ENCODE data around the gene MEI1. TPM values are rescaled to one million over a fixed set of nuclear protein-coding genes. Genes with fewer than 3 reads are reported as not detected.

MEI1 gene
- total RNA-seq, 1 experiment from 2014 or later: 0.18 TPM

DNA sequence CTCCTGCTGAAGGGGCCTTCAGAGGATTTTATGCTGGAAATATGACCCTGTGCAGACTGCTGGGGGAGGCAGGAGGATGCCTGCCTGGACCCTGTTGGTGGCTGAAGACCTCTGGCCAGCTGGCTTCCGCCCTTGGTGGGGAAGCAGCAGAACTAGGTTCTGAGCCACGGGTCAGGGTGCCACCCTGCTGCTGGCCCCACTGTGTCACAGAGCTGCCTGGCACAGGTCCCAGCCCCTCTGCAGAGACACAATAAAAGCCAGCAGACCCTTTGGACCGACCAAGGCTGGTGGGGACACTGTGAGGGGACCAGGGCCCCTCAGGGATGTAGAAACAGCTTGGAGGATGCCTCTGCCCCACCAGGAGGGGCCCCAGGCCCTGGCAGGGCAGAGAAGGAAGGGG is 126.7 kb downstream of the MEI1 start:
- TF ChIP-seq REST (IDR thresholded peaks at IDR 0.05; ENCODE audit: insufficient read depth in 1 of 2, low read depth in 2 of 2, low read length in 1 of 2) (no peak), SIN3A (IDR thresholded peaks at IDR 0.05; ENCODE audit: borderline replicate concordance, insufficient read depth, low read depth, low read length) (no peak), POLR2AphosphoS5 (IDR thresholded peaks at IDR 0.05; ENCODE audit: low read depth, low read length) (no peak), TCF7L2 (IDR thresholded peaks at IDR 0.05; ENCODE audit: low read depth, low read length) (no peak)
- TF ChIP-seq, protein P1, sequence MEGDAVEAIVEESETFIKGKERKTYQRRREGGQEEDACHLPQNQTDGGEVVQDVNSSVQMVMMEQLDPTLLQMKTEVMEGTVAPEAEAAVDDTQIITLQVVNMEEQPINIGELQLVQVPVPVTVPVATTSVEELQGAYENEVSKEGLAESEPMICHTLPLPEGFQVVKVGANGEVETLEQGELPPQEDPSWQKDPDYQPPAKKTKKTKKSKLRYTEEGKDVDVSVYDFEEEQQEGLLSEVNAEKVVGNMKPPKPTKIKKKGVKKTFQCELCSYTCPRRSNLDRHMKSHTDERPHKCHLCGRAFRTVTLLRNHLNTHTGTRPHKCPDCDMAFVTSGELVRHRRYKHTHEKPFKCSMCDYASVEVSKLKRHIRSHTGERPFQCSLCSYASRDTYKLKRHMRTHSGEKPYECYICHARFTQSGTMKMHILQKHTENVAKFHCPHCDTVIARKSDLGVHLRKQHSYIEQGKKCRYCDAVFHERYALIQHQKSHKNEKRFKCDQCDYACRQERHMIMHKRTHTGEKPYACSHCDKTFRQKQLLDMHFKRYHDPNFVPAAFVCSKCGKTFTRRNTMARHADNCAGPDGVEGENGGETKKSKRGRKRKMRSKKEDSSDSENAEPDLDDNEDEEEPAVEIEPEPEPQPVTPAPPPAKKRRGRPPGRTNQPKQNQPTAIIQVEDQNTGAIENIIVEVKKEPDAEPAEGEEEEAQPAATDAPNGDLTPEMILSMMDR (IDR thresholded peaks at IDR 0.05): no peak
- no peak overlapping the region for H3K27ac ChIP-seq (ENCODE audit: low read length)
- intact Hi-C loops (cut with micrococcal nuclease; ENCODE audit: unreplicated experiment): no loop called here
- no peaks in the 10 kb centered on the region for H3K27me3 ChIP-seq (ENCODE audit: control insufficient read depth, insufficient read depth, low read length)
- ChIA-PET POLR2A (interaction anchor here (0.6 kb wide), 1 partner anchor 11 kb away, joined by 15 read pairs; no protein-coding TSS in a partner anchor), CTCF (no interaction called here)
- H3K9me3 ChIP-seq (ENCODE audit: control insufficient read depth, insufficient read depth, low read depth, low read length): no peaks in the 10 kb centered on the region
- no peaks in the 10 kb centered on the region for H3K4me1 ChIP-seq (ENCODE audit: control insufficient read depth, insufficient read depth, low read length)
- DNase-seq (ENCODE audit: low read depth, low spot score) (no peak), ATAC-seq (no peak)
- in situ Hi-C loops (cut with HindIII; ENCODE audit: low pct_unique_long_range_greater_than_20kb, low sequenced_read_pairs): no loop called here
- H3K4me3 ChIP-seq (ENCODE audit: low read depth in 2 of 2, low read length in 2 of 2): no peak overlapping the region
- H3K36me3 ChIP-seq (ENCODE audit: control insufficient read depth, insufficient read depth, low read length): no peaks in the 10 kb centered on the region
- no TSS peak for BruUV-seq (replicated peaks)

DNA sequence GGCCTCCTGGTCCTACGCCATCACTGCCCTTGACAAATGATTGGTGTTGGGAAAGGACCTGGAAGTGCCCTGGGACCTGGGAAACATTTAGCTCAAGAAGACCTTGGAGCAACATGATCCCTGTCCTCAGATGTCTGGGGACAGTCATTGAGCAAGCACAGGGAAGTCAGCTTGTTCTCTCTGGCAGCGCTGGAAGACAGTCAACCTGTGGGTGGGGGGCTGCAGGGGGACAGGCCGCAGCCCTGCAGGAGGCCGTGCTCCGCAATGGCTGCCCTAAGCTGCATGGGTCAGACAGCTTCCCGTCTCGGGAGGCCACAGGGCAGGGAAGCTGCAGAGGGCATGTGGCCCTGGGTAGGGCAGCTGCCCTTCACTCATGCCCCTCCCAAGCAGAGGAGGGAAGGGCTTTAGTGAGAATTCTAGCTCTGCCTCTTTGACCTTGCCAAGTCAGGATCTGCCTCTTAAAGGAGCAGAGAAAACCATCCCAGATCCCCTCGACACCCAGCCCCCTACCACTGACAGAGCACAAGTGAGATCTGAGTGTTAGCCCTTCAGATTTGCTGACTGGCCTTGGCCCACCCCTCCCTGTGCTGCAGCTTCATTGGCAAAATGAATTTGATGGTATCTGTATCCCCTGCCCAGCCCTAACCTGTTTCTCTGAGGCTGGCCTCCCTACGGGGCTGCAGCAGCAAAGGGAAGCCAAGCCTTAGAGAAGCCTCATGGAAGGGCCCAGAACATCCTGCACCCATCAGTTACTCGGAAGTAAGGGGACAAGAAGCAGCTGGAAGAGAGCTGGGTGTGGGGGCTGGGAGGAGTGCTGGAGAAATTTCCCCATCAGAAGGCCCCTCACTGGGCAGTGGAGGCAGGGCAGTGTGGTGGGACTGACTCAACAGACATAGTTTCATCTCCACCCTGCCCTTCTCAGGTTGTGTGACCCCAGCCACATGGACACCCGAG is 127.4 kb downstream of the MEI1 start:
- in situ Hi-C loops (cut with HindIII; ENCODE audit: low pct_unique_long_range_greater_than_20kb, low sequenced_read_pairs): no loop called here
- Histone ChIP-seq H3K36me3 (ENCODE audit: control insufficient read depth, insufficient read depth, low read length) (no peaks in the 10 kb centered on the region), H3K27ac (ENCODE audit: low read length) (no peak overlapping the region), H3K4me3 (ENCODE audit: low read depth in 2 of 2, low read length in 2 of 2) (no peak overlapping the region), H3K27me3 (ENCODE audit: control insufficient read depth, insufficient read depth, low read length) (no peaks in the 10 kb centered on the region), H3K4me1 (ENCODE audit: control insufficient read depth, insufficient read depth, low read length) (peaks cover 5% of the 10 kb centered on the region), H3K9me3 (ENCODE audit: control insufficient read depth, insufficient read depth, low read depth, low read length) (no peaks in the 10 kb centered on the region)
- ATAC-seq: no peak
- ChIA-PET CTCF (interaction anchor here (0.5 to 0.6 kb wide), 2 partner anchors 26 to 613 kb away, joined by 4 to 15 read pairs; no protein-coding TSS in a partner anchor), POLR2A (interaction anchor here (0.6 kb wide), 1 partner anchor 11 kb away, joined by 15 read pairs; no protein-coding TSS in a partner anchor)
- no peak for TF ChIP-seq SIN3A (IDR thresholded peaks at IDR 0.05; ENCODE audit: borderline replicate concordance, insufficient read depth, low read depth, low read length)
- TF ChIP-seq POLR2AphosphoS5 (IDR thresholded peaks at IDR 0.05; ENCODE audit: low read depth, low read length): no peak
- TF ChIP-seq, protein P1 (IDR thresholded peaks at IDR 0.05): no peak
- no peak for TF ChIP-seq REST (IDR thresholded peaks at IDR 0.05; ENCODE audit: insufficient read depth in 1 of 2, low read depth in 2 of 2, low read length in 1 of 2)
- no peak for TF ChIP-seq TCF7L2 (IDR thresholded peaks at IDR 0.05; ENCODE audit: low read depth, low read length)
- intact Hi-C loops (cut with micrococcal nuclease; ENCODE audit: unreplicated experiment): no loop called here
- no peak for DNase-seq (ENCODE audit: low read depth, low spot score)
- BruUV-seq (replicated peaks): no TSS peak

All from Panc1 (cell line).